Adipocyte (in vitro differentiated cells): ENCODE data around the gene HEXD.
"Not testable (repeated sequence)": the region's sequence is repeated elsewhere in the genome, so short reads cannot be mapped to it uniquely, and the experiment has no call there.

Source experiments
- DNase-seq: peaks from one replicate; pipeline ENCODE4 v3.0.0-alpha.2; 2015; ENCODE audit warnings: low read depth
- H3K27me3 ChIP-seq: replicated peaks from 2 replicates; pipeline ENCODE4 v1.7.0; 2013; ENCODE audit warnings: mild to moderate bottlenecking, low read length, moderate library complexity; ENCODE audit not compliant: control insufficient read depth, insufficient read depth
- H3K36me3 ChIP-seq: 2 replicates; pipeline ENCODE4 v1.7.0; 2013; ENCODE audit warnings: low read length, mild to moderate bottlenecking, moderate library complexity; ENCODE audit not compliant: control insufficient read depth, insufficient read depth, severe bottlenecking
- H3K4me1 ChIP-seq: 2 replicates; pipeline ENCODE4 v1.7.0; 2013; ENCODE audit warnings: mild to moderate bottlenecking, low read length, moderate library complexity; ENCODE audit not compliant: control insufficient read depth, insufficient read depth
- H3K4me3 ChIP-seq: 2 replicates; pipeline ENCODE4 v1.7.0; 2013; ENCODE audit warnings: mild to moderate bottlenecking, low read length, moderate library complexity
- H3K9ac ChIP-seq: 2 replicates; pipeline ENCODE4 v1.7.0; 2013; ENCODE audit warnings: mild to moderate bottlenecking, low read length, moderate library complexity
- H3K9me3 ChIP-seq: 2 replicates; pipeline ENCODE4 v1.7.0; 2013; ENCODE audit warnings: mild to moderate bottlenecking, low read length, moderate library complexity; ENCODE audit not compliant: control insufficient read depth

Gene HEXD

GRCh38 chr17:82418001-82418986 lies at the start of gene HEXD, which contains the start of gene OGFOD3:
Gene HEXD (plus strand): TSS chr17:82418347. CDS start chr17:82419800, 1,453 bp downstream.
Gene OGFOD3 (minus strand): TSS chr17:82418586. CDS start chr17:82418485, 101 bp downstream.
- Histone ChIP-seq H3K27me3 (no peaks in the 10 kb centered on the region), H3K9me3 (peaks cover 4% of the 10 kb centered on the region)
- peak; percentile 95 for DNase-seq

GRCh38 chr17:82369211-82369610 lies 48.9 kb upstream of the HEXD start:
- H3K9ac ChIP-seq, result no peak overlapping the region
- H3K27me3 ChIP-seq, result peaks cover 52% of the 10 kb centered on the region
- H3K36me3 ChIP-seq, result no peaks in the 10 kb centered on the region
- DNase-seq, result no peak
- H3K4me3 ChIP-seq, result no peak overlapping the region
- H3K4me1 ChIP-seq, result peaks cover 5% of the 10 kb centered on the region
- H3K9me3 ChIP-seq, result no peaks in the 10 kb centered on the region

More at GRCh38 chr17:82418001-82418986, at the start of gene HEXD, which contains the start of gene OGFOD3:
- no peaks in the 10 kb centered on the region for H3K36me3 ChIP-seq
- H3K9ac ChIP-seq, result peak within 1 kb of the TSS; percentile 88
- H3K4me1 ChIP-seq, result peaks cover 17% of the 10 kb centered on the region
- H3K4me3 ChIP-seq, result peak within 1 kb of the TSS; percentile 95

GRCh38 chr17:82370471-82371332 lies 47.4 kb upstream of the HEXD start:
- Histone ChIP-seq H3K4me1 (peaks cover 5% of the 10 kb centered on the region), H3K36me3 (no peaks in the 10 kb centered on the region), H3K9ac (no peak overlapping the region), H3K9me3 (no peaks in the 10 kb centered on the region), H3K27me3 (peaks cover 46% of the 10 kb centered on the region), H3K4me3 (peak overlapping the region; percentile 70)
- peak; percentile 26 for DNase-seq

- H3K9me3 ChIP-seq, result no peaks in the 10 kb centered on the region
- no peak within 1 kb of the TSS for H3K9ac ChIP-seq
- peak within 1 kb of the TSS; percentile 70 for H3K4me3 ChIP-seq
- H3K27me3 ChIP-seq, result peaks cover 43% of the 10 kb centered on the region
- DNase-seq, result no peak
- H3K4me1 ChIP-seq, result peaks cover 5% of the 10 kb centered on the region
- H3K36me3 ChIP-seq, result no peaks in the 10 kb centered on the region
These were observed 46.6 kb upstream of the HEXD start, which contains the start of gene UTS2R for GRCh38 chr17:82371333-82372248. Gene UTS2R (plus strand): TSS chr17:82371765. CDS start chr17:82374325, 2,560 bp downstream.

DNA sequence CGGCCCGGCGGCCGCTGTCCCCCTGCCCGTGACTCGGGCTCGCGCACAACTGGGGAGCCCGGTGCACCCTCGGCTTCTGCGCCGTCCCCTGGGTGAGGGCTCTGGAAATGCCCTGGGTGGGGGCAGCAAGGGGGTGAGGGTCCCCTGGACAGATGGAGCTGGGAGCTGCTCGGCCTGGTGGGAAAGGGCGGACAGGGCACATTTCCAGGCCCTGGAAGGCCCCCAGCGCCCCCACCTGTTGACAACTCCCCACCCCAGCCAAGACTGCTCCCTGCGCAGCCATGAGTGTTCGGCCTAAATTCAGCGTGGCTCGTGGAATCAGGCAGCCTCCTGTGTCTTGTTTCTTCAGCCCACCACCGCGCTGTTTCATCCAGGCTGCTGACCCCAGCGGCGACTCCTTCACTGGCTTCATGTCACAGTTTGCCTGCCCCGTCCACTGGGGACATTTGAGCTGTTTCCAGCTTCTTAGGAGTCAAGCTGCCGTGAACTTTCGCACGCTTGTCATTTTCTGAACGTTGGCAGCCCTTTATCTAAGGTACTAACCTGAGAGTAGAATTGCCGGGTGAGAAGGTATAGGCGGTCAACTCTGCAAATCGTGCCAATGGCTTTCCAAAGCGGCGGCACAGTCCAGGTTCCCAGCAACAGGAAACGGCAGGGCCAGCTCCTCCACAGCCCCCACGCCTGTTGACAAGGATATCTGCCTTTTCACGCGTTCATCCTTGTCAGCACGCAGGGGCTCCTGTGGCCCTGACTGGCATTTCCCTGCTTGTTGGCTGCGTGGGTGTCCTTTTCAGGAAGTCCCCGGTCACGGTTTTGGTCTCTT lies 45.7 kb upstream of the HEXD start:
- Histone ChIP-seq H3K9me3 (no peaks in the 10 kb centered on the region), H3K4me1 (peaks cover 5% of the 10 kb centered on the region), H3K27me3 (peaks cover 37% of the 10 kb centered on the region), H3K36me3 (no peaks in the 10 kb centered on the region), H3K9ac (no peak overlapping the region), H3K4me3 (no peak overlapping the region)
- DNase-seq, result no peak

- not testable (repeated sequence) for H3K36me3 ChIP-seq
These were observed 45.1 kb upstream of the HEXD start for GRCh38 chr17:82373072-82373452.

DNA sequence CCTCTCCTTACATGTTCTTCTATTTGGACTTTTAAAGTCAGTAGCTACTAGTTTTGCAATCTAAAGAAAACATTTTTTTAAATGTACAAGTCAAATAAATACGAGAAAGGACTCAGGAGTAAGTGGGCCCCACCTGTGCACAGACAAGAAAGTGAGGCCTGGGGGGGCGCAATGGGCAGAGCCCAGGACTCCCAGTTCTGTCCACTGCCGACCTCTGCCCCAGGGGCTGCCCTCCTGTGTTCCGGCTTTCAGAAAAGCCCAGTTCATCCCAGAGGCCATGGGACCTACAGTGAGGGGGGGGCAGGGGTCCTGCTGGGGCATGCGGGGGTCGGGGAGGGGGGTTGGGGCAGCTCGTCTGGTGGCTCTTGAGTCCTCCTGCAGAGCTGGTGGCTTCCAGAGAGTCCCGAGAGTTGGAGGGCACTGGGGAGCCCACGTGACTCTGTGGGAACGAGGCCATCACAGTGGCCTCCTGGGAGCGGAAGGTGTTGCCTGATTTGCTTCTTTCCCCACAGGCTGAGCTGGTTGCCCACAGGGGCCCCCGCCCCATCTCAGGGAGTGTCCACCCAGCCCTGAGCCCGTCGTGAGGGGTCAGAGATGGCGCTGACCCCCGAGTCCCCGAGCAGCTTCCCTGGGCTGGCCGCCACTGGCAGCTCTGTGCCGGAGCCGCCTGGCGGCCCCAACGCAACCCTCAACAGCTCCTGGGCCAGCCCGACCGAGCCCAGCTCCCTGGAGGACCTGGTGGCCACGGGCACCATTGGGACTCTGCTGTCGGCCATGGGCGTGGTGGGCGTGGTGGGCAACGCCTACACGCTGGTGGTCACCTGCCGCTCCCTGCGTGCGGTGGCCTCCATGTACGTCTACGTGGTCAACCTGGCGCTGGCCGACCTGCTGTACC lies 44.2 kb upstream of the HEXD start:
- no peak for DNase-seq
- H3K9ac ChIP-seq, result no peak overlapping the region
- no peaks in the 10 kb centered on the region for H3K9me3 ChIP-seq
- H3K4me1 ChIP-seq, result peaks cover 5% of the 10 kb centered on the region
- H3K4me3 ChIP-seq, result no peak overlapping the region
- H3K36me3 ChIP-seq, result no peaks in the 10 kb centered on the region
- peaks cover 46% of the 10 kb centered on the region for H3K27me3 ChIP-seq

More at GRCh38 chr17:82373072-82373452, 45.1 kb upstream of the HEXD start:
- not testable (repeated sequence) for H3K9ac ChIP-seq, DNase-seq, H3K9me3 ChIP-seq, H3K4me3 ChIP-seq, H3K4me1 ChIP-seq
- H3K27me3 ChIP-seq, result peaks cover 37% of the 10 kb centered on the region

DNA sequence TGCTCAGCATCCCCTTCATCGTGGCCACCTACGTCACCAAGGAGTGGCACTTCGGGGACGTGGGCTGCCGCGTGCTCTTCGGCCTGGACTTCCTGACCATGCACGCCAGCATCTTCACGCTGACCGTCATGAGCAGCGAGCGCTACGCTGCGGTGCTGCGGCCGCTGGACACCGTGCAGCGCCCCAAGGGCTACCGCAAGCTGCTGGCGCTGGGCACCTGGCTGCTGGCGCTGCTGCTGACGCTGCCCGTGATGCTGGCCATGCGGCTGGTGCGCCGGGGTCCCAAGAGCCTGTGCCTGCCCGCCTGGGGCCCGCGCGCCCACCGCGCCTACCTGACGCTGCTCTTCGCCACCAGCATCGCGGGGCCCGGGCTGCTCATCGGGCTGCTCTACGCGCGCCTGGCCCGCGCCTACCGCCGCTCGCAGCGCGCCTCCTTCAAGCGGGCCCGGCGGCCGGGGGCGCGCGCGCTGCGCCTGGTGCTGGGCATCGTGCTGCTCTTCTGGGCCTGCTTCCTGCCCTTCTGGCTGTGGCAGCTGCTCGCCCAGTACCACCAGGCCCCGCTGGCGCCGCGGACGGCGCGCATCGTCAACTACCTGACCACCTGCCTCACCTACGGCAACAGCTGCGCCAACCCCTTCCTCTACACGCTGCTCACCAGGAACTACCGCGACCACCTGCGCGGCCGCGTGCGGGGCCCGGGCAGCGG lies 43.4 kb upstream of the HEXD start:
- DNase-seq, result no peak
- Histone ChIP-seq H3K36me3 (no peaks in the 10 kb centered on the region), H3K4me1 (peaks cover 5% of the 10 kb centered on the region), H3K4me3 (no peak overlapping the region), H3K9me3 (no peaks in the 10 kb centered on the region), H3K9ac (no peak overlapping the region), H3K27me3 (peaks cover 40% of the 10 kb centered on the region)
